ENCODE results near the gene SLC47A1.
"Not testable (repeated sequence)": the region's sequence is repeated elsewhere in the genome, so short reads cannot be mapped to it uniquely, and the experiment has no call there.

Gene SLC47A1

GRCh38 chr17:19494961-19495806 lies 38.5 kb upstream of the SLC47A1 start:
- no peak for DNase-seq (ENCODE audit: insufficient read length, low spot score)
- no peak for FAIRE-seq
- no peak for TF ChIP-seq CTCF (IDR thresholded peaks at IDR 0.05; ENCODE audit: insufficient read depth, missing control alignments)

DNA sequence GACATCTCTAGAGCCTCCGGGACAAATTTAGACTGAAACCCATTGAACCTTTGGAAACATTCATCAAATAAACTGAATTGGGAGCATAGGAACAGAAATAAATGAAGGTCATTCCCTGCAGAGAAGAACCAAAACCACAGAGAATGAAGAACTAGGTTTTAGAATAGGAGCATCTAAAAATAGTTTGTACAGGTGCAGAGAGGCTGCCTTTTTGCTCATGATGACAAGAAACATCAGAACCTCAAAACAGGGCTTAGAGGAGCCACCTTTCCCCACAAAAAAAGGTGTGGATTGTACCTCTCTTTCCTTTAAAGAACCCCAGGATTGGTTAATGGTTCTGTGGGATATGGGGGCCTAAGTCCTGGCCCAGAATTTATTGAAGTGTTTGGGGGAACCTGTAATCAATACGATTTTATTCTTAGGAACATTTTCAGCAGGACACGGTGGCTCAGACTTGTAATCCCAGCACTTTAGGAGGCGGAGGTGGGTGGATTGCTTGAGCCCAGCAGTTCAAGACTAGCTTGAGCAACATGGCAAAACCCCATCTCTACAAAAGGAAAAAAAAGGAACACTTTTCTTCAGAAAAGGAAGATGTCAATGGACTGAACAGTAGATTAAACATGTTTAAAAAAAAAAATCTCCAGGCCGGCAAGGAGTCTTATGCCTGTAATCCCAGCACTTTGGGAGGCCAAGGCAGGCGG lies 37.7 kb upstream of the SLC47A1 start:
- FAIRE-seq: no peak
- no peak for DNase-seq (ENCODE audit: insufficient read length, low spot score)

GRCh38 chr17:19497624-19498023 lies 36.0 kb upstream of the SLC47A1 start:
- no peak for DNase-seq (ENCODE audit: insufficient read length, low spot score)
- no peak for FAIRE-seq
- no peak for TF ChIP-seq CTCF (IDR thresholded peaks at IDR 0.05; ENCODE audit: insufficient read depth, missing control alignments)

More for the DNA sequence above, 37.7 kb upstream of the SLC47A1 start:
- no peak for TF ChIP-seq CTCF (IDR thresholded peaks at IDR 0.05; ENCODE audit: insufficient read depth, missing control alignments)

GRCh38 chr17:19501219-19501618 lies 32.4 kb upstream of the SLC47A1 start:
- TF ChIP-seq CTCF (IDR thresholded peaks at IDR 0.05; ENCODE audit: insufficient read depth, missing control alignments): no peak
- DNase-seq (ENCODE audit: insufficient read length, low spot score) (no peak), FAIRE-seq (no peak)

GRCh38 chr17:19502517-19502916 lies 31.1 kb upstream of the SLC47A1 start:
- FAIRE-seq (no peak), DNase-seq (ENCODE audit: insufficient read length, low spot score) (no peak)
- no peak for TF ChIP-seq CTCF (IDR thresholded peaks at IDR 0.05; ENCODE audit: insufficient read depth, missing control alignments)

GRCh38 chr17:19505561-19505960 lies 28.1 kb upstream of the SLC47A1 start:
- not testable (repeated sequence) for DNase-seq (ENCODE audit: insufficient read length, low spot score); FAIRE-seq

GRCh38 chr17:19507775-19508576 lies 25.7 kb upstream of the SLC47A1 start:
- FAIRE-seq (no peak), DNase-seq (ENCODE audit: insufficient read length, low spot score) (peak; percentile 56)
- TF ChIP-seq CTCF (IDR thresholded peaks at IDR 0.05; ENCODE audit: insufficient read depth, missing control alignments): no peak

Measured in D721Med (cell line).